ENCODE measurements around the gene PCYT1B. TPM values are rescaled to one million over a fixed set of nuclear protein-coding genes. Genes with fewer than 3 reads are reported as not detected.

Gene PCYT1B
- total RNA-seq, 1 experiment from 2014 or later: 24.7 TPM

GRCh38 chrX:24693453-24694202 is 46.5 kb upstream of the PCYT1B start, which contains the start of gene POLA1:
TSS of gene POLA1 (plus strand) at chrX:24693918. CDS start at chrX:24693962, 44 bp downstream.
- peak within 1 kb of the TSS; percentile 75 for H3K4me3 ChIP-seq (ENCODE audit: low read depth, low read length)
- no peaks in the 10 kb centered on the region for H3K4me1 ChIP-seq
- peak in 1 of 2 experiments; percentile 45 for TF ChIP-seq CTCF (IDR thresholded peaks at IDR 0.05; ENCODE audit: insufficient read depth in 1 of 2, low read depth in 1 of 2, low read length in 1 of 2, severe bottlenecking in 1 of 2, unreplicated experiment in 1 of 2)
- intact Hi-C loops (cut with micrococcal nuclease; ENCODE audit: unreplicated experiment): loop anchor here (1.0 to 2.0 kb wide), 3 partner anchors 14 to 35 kb away; no protein-coding TSS in a partner anchor
- no peaks in the 10 kb centered on the region for H3K9me3 ChIP-seq
- Mint-ChIP-seq H3K27ac (ENCODE audit: unreplicated experiment) (peak within 1 kb of the TSS; percentile 95), H3K36me3 (ENCODE audit: insufficient read depth, unreplicated experiment) (no peaks in the 10 kb centered on the region), H3K27me3 (ENCODE audit: insufficient read depth, unreplicated experiment) (no peaks in the 10 kb centered on the region), H3K4me3 (ENCODE audit: unreplicated experiment) (peak within 1 kb of the TSS; percentile 81), H3K9me3 (ENCODE audit: unreplicated experiment) (no peaks in the 10 kb centered on the region), H3K4me1 (ENCODE audit: low read depth, unreplicated experiment) (peaks cover 5% of the 10 kb centered on the region)
- BruUV-seq (replicated peaks): no TSS peak
- no peaks in the 10 kb centered on the region for H3K27me3 ChIP-seq (replicated peaks; ENCODE audit: control insufficient read depth, insufficient read depth, low read length)
- DNase-seq: peak; percentile 94 to 96
- POLR2A ChIA-PET: interaction anchor here (0.6 to 0.7 kb wide), 2 partner anchors 20 to 35 kb away, joined by 4 to 7 read pairs; no protein-coding TSS in a partner anchor
- CTCF ChIA-PET: interaction anchor here (0.7 kb wide), 1 partner anchor 17 kb away, joined by 3 read pairs; no protein-coding TSS in a partner anchor
- no peaks in the 10 kb centered on the region for H3K36me3 ChIP-seq (ENCODE audit: control insufficient read depth, insufficient read depth, low read length)

- intact Hi-C loops (cut with micrococcal nuclease; ENCODE audit: unreplicated experiment): loop anchor here (2.0 kb wide), 1 partner anchor 20 kb away; no protein-coding TSS in a partner anchor
- BruUV-seq (replicated peaks): no TSS peak
- DNase-seq: no peak
- Mint-ChIP-seq H3K27ac (ENCODE audit: unreplicated experiment) (no peak overlapping the region), H3K9me3 (ENCODE audit: unreplicated experiment) (no peaks in the 10 kb centered on the region), H3K4me1 (ENCODE audit: low read depth, unreplicated experiment) (peaks cover 5% of the 10 kb centered on the region), H3K36me3 (ENCODE audit: insufficient read depth, unreplicated experiment) (no peaks in the 10 kb centered on the region), H3K27me3 (ENCODE audit: insufficient read depth, unreplicated experiment) (no peaks in the 10 kb centered on the region), H3K4me3 (ENCODE audit: unreplicated experiment) (peak overlapping the region; percentile 29)
- CTCF ChIA-PET: no interaction called here
- Histone ChIP-seq H3K4me1 (no peaks in the 10 kb centered on the region), H3K27me3 (replicated peaks; ENCODE audit: control insufficient read depth, insufficient read depth, low read length) (no peaks in the 10 kb centered on the region), H3K9me3 (no peaks in the 10 kb centered on the region), H3K36me3 (ENCODE audit: control insufficient read depth, insufficient read depth, low read length) (no peaks in the 10 kb centered on the region), H3K4me3 (ENCODE audit: low read depth, low read length) (no peak overlapping the region)
- TF ChIP-seq CTCF (IDR thresholded peaks at IDR 0.05; ENCODE audit: insufficient read depth in 1 of 2, low read depth in 1 of 2, low read length in 1 of 2, severe bottlenecking in 1 of 2, unreplicated experiment in 1 of 2): no peak
- POLR2A ChIA-PET: no interaction called here
Measured at GRCh38 chrX:24692305-24692704, 45.2 kb upstream of the PCYT1B start.

GRCh38 chrX:24684048-24684447 is 36.9 kb upstream of the PCYT1B start:
- Histone ChIP-seq H3K36me3 (ENCODE audit: control insufficient read depth, insufficient read depth, low read length) (no peaks in the 10 kb centered on the region), H3K4me3 (ENCODE audit: low read depth, low read length) (no peak overlapping the region), H3K9me3 (no peaks in the 10 kb centered on the region), H3K4me1 (no peaks in the 10 kb centered on the region), H3K27me3 (replicated peaks; ENCODE audit: control insufficient read depth, insufficient read depth, low read length) (no peaks in the 10 kb centered on the region)
- ChIA-PET POLR2A (no interaction called here), CTCF (no interaction called here)
- DNase-seq: no peak
- H3K27me3 Mint-ChIP-seq (ENCODE audit: insufficient read depth, unreplicated experiment): no peaks in the 10 kb centered on the region
- H3K36me3 Mint-ChIP-seq (ENCODE audit: insufficient read depth, unreplicated experiment): no peaks in the 10 kb centered on the region
- H3K4me1 Mint-ChIP-seq (ENCODE audit: low read depth, unreplicated experiment): no peaks in the 10 kb centered on the region
- no TSS peak for BruUV-seq (replicated peaks)
- H3K27ac Mint-ChIP-seq (ENCODE audit: unreplicated experiment): no peak overlapping the region
- no peak for TF ChIP-seq CTCF (IDR thresholded peaks at IDR 0.05; ENCODE audit: insufficient read depth in 1 of 2, low read depth in 1 of 2, low read length in 1 of 2, severe bottlenecking in 1 of 2, unreplicated experiment in 1 of 2)
- H3K9me3 Mint-ChIP-seq (ENCODE audit: unreplicated experiment): no peaks in the 10 kb centered on the region
- intact Hi-C loops (cut with micrococcal nuclease; ENCODE audit: unreplicated experiment): no loop called here
- H3K4me3 Mint-ChIP-seq (ENCODE audit: unreplicated experiment): no peak overlapping the region

Data from Caco-2 (cell line).